SK-N-SH (cell line): ENCODE results near the gene PKN1. TPM values are rescaled to one million over a fixed set of nuclear protein-coding genes. Genes with fewer than 3 reads are reported as not detected.
"Not testable (repeated sequence)": the region's sequence is repeated elsewhere in the genome, so short reads cannot be mapped to it uniquely, and the experiment has no call there.

ENCODE experiments used
- CTCF ChIA-PET: fragments of 300-600, 350-600 bp; formaldehyde crosslinking; extraction: SDS; loops from one replicate; lab custom pipeline; 2021; lab: Yijun Ruan, JAX
- POLR2A ChIA-PET: fragments of 350-600 bp; sonication (Branson Sonifier 250); formaldehyde crosslinking; extraction: SDS; loops from one replicate; lab custom pipeline; 2020; ENCODE audit warnings: antibody characterized with exemption, inconsistent platforms; lab: Yijun Ruan, JAX
- DNase-seq: peaks from one replicate; pipeline ENCODE4 v3.0.0; 2012
- H2AFZ ChIP-seq: fragments of 200-600 bp; sonication (generic); 2 replicates; pipeline ENCODE4 v1.8.1; 2016; ENCODE audit warnings: antibody characterized with exemption, mild to moderate bottlenecking, low read depth
- H3F3A ChIP-seq: fragments of 200-600 bp; sonication (generic); replicated peaks from 2 replicates; pipeline ENCODE3; 2016; ENCODE audit warnings: antibody characterized with exemption, mild to moderate bottlenecking; ENCODE audit not compliant: insufficient read depth
- H3K27ac ChIP-seq, 2 experiments: fragments of 200-500 bp in 1 of 2; fragments of 200-600 bp in 1 of 2; sonication (Bioruptor generic) in 1 of 2; sonication (generic), shearing (Covaris generic) in 1 of 2; 2 replicates each; pipeline versions ENCODE4 v1.5.1 to v1.6.1; 2014 to 2016; ENCODE audit warnings: low read depth in 2 of 2, inconsistent platforms in 1 of 2, low read length in 1 of 2, mild to moderate bottlenecking in 1 of 2, mixed read lengths in 1 of 2
- H3K27me3 ChIP-seq: fragments of 200-600 bp; sonication (generic), shearing (Covaris generic); 2 replicates; pipeline ENCODE4 v1.6.1; 2016; ENCODE audit warnings: mixed run types; ENCODE audit not compliant: insufficient read depth
- H3K36me3 ChIP-seq, 2 experiments: fragments of 200-500 bp in 1 of 2; fragments of 200-600 bp in 1 of 2; sonication (Bioruptor generic) in 1 of 2; sonication (generic) in 1 of 2; replicated peaks in 1 of 2; 2 replicates each; pipeline versions ENCODE3 to v1.5.1; 2014 to 2016; ENCODE audit warnings: low read length in 1 of 2, mild to moderate bottlenecking in 1 of 2; ENCODE audit not compliant: insufficient read depth in 2 of 2, control insufficient read depth in 1 of 2
- H3K4me1 ChIP-seq, 2 experiments: fragments of 200-500 bp in 1 of 2; fragments of 200-600 bp in 1 of 2; sonication (Bioruptor generic) in 1 of 2; sonication (generic), shearing (Covaris generic) in 1 of 2; 2 replicates each; pipeline versions ENCODE4 v1.5.1 to v1.6.1; 2014 to 2016; ENCODE audit warnings: low read depth in 1 of 2, low read length in 1 of 2, mixed run types in 1 of 2; ENCODE audit not compliant: insufficient read depth in 2 of 2, control insufficient read depth in 1 of 2
- H3K4me2 ChIP-seq: fragments of 200-600 bp; sonication (generic), shearing (Covaris generic); 2 replicates; pipeline ENCODE4 v1.6.1; 2017; ENCODE audit warnings: mixed run types
- H3K4me3 ChIP-seq, 2 experiments: fragments of 200-500 bp in 1 of 2; fragments of 200-600 bp in 1 of 2; sonication (Bioruptor generic) in 1 of 2; sonication (generic), shearing (Covaris generic) in 1 of 2; 2 replicates each; pipeline versions ENCODE4 v1.5.1 to v1.8.1; 2014 to 2016; ENCODE audit warnings: low read depth in 2 of 2, inconsistent platforms in 1 of 2, low read length in 1 of 2, mild to moderate bottlenecking in 1 of 2, mixed read lengths in 1 of 2, moderate library complexity in 1 of 2
- H3K79me2 ChIP-seq: fragments of 200-600 bp; sonication (generic); 2 replicates; pipeline ENCODE4 v1.8.1; 2017; ENCODE audit warnings: mild to moderate bottlenecking; ENCODE audit not compliant: insufficient read depth
- H3K9ac ChIP-seq: fragments of 200-600 bp; sonication (generic); 2 replicates; pipeline ENCODE4 v1.6.1; 2017; ENCODE audit warnings: mixed run types
- H3K9me2 ChIP-seq: fragments of 200-600 bp; sonication (generic); 2 replicates; pipeline ENCODE4 v1.6.1; 2017; ENCODE audit warnings: mixed run types
- H3K9me3 ChIP-seq: fragments of 200-600 bp; sonication (generic); 2 replicates; pipeline ENCODE4 v1.6.1; 2017; ENCODE audit warnings: mixed run types, mild to moderate bottlenecking, moderate library complexity
- H4K20me1 ChIP-seq: fragments of 200-600 bp; sonication (generic); 2 replicates; pipeline ENCODE4 v1.6.1; 2017; ENCODE audit warnings: mild to moderate bottlenecking, mixed run types; ENCODE audit not compliant: insufficient read depth
- CHD2 ChIP-seq: fragments of 150-350 bp; IDR thresholded peaks from 2 replicates; pipeline ENCODE4 v1.6.1; 2018; ENCODE audit warnings: low read length; ENCODE audit not compliant: partially characterized antibody
- ELF1 ChIP-seq: IDR thresholded peaks from 2 replicates; pipeline ENCODE4 v1.4.0; 2012
- EP300 ChIP-seq, 2 experiments: IDR thresholded peaks; 2 replicates each; pipeline versions ENCODE4 v1.4.0 to v1.6.1; 2012; ENCODE audit warnings: borderline replicate concordance in 1 of 2, low read depth in 1 of 2, low read length in 1 of 2
- MEF2A ChIP-seq: IDR thresholded peaks from 2 replicates; pipeline ENCODE4 v1.4.0; 2012; ENCODE audit warnings: low read depth, borderline replicate concordance
- NFIC ChIP-seq: IDR thresholded peaks from 2 replicates; pipeline ENCODE4 v1.4.0; 2012; ENCODE audit warnings: borderline replicate concordance
- RFX5 ChIP-seq: IDR thresholded peaks from 2 replicates; pipeline ENCODE4 v1.6.1; 2012; ENCODE audit warnings: mild to moderate bottlenecking, improper control_type of control experiment, low read length
- SIN3A ChIP-seq: IDR thresholded peaks from 2 replicates; pipeline ENCODE4 v1.6.1; 2012; ENCODE audit warnings: low read depth, mild to moderate bottlenecking, low read length, moderate library complexity, borderline replicate concordance
- SMC3 ChIP-seq: IDR thresholded peaks from 2 replicates; pipeline ENCODE4 v1.6.1; 2012; ENCODE audit warnings: low read depth, low read length, improper control_type of control experiment
- TAF1 ChIP-seq: IDR thresholded peaks from 2 replicates; pipeline ENCODE4 v1.6.1; 2012; ENCODE audit warnings: low read depth, mild to moderate bottlenecking, low read length, moderate library complexity, borderline replicate concordance
- WGBS: methylation state at CpG from one replicate; pipeline ENCODE4 v1.1.6; 2017; ENCODE audit warnings: low lambda C conversion rate; 5-methylcytosine and 5-hydroxymethylcytosine counted together
- polyA plus RNA-seq, 3 experiments: library from polyadenylated mRNA; depleted of rRNA; stranded (reverse); fragments of >200 nt; gene quantifications; 2 replicates each; pipeline ENCODE4 v1.2.3, GENCODE V29; 2012
- TF ChIP-seq, protein P1 (sequence below): IDR thresholded peaks from 2 replicates; pipeline ENCODE4 v1.4.0; 2012; ENCODE audit warnings: low read depth
- TF ChIP-seq, protein P2 (sequence below): fragments of 150-350 bp; IDR thresholded peaks from 2 replicates; pipeline ENCODE4 v1.6.1; 2016; ENCODE audit warnings: mild to moderate bottlenecking, low read depth, low read length

PKN1 gene
- polyA plus RNA-seq, 1 of the 3 experiments (the other 2 are of a cell fraction), result 99.6 TPM

DNA sequence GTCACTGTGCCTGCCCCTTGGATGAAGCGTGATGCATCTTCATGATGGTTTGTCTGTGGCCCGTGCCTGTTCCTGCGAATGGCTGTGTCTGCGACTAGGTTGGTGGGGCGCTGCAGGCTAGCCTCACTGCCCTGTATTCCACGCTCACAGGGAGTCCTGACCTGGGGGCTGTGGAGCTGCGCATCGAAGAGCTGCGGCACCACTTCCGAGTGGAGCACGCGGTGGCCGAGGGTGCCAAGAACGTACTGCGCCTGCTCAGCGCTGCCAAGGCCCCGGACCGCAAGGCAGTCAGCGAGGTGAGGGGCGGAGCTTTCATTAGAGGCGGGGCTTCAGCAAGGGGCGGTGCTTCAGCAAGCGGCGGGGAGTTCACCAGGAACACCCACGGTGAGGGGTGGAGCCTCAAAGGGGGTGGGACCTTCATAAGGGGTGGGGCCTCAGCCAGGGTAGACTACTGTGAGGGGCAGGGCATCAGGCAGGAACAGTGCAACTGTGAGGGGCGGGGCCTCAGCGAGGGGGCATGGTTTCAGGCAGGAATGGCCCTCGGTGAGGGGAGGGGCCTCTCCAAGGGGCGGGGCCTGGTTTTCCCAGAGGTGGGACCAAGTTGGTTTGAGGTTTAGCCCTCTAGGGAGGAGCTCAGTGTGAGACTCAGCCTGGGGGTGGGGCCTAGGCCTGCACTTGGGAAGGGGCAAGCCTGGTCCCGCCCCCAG, 17.2 kb downstream of the PKN1 start (continued):
- TF ChIP-seq NFIC, result no peak
- TF ChIP-seq, all 33 proteins: peak for 0

DNA sequence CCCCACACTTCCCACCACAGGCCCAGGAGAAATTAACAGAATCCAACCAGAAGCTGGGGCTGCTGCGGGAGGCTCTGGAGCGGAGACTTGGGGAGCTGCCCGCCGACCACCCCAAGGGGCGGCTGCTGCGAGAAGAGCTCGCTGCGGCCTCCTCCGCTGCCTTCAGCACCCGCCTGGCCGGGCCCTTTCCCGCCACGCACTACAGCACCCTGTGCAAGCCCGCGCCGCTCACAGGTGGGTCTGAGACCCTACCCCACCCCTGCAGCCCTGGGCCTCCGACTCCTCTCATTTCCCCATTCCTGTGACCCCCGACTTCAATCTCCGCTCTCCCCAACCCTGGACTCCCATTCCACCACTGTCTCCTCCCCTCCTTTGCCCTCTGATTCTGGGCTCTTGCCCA, 17.8 kb downstream of the PKN1 start:
- Histone ChIP-seq H3K9ac (no peak overlapping the region), H3K4me2 (no peak overlapping the region), H3K9me2 (no peaks in the 10 kb centered on the region), H3K27ac (no peak overlapping the region), H3K4me1 (no peaks in the 10 kb centered on the region), H3K27me3 (no peaks in the 10 kb centered on the region), H3K4me3 (no peak overlapping the region), H3K79me2 (no peaks in the 10 kb centered on the region), H4K20me1 (no peaks in the 10 kb centered on the region), H3K9me3 (no peaks in the 10 kb centered on the region), H3K36me3 (peaks cover 33 to 34% of the 10 kb centered on the region in 2 experiments), H2AFZ (no peak overlapping the region), H3F3A (peaks cover 8% of the 10 kb centered on the region)
- ChIA-PET POLR2A (no interaction called here), CTCF (interaction anchor here (0.9 to 1.1 kb wide), 2 partner anchors 21 to 45 kb away, joined by 3 to 7 read pairs; no protein-coding TSS in a partner anchor)
- no peak for DNase-seq
- WGBS, result 98% methylated on average over 13 of the region's 19 CpGs
- no peak for TF ChIP-seq ELF1
- no peak for TF ChIP-seq MEF2A
- TF ChIP-seq, protein P1, sequence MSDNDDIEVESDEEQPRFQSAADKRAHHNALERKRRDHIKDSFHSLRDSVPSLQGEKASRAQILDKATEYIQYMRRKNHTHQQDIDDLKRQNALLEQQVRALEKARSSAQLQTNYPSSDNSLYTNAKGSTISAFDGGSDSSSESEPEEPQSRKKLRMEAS, result no peak
- no peak for TF ChIP-seq RFX5
- TF ChIP-seq SMC3, result no peak
- no peak for TF ChIP-seq SIN3A
- TF ChIP-seq CHD2, result no peak
- no peak for TF ChIP-seq TAF1
- TF ChIP-seq, protein P2, sequence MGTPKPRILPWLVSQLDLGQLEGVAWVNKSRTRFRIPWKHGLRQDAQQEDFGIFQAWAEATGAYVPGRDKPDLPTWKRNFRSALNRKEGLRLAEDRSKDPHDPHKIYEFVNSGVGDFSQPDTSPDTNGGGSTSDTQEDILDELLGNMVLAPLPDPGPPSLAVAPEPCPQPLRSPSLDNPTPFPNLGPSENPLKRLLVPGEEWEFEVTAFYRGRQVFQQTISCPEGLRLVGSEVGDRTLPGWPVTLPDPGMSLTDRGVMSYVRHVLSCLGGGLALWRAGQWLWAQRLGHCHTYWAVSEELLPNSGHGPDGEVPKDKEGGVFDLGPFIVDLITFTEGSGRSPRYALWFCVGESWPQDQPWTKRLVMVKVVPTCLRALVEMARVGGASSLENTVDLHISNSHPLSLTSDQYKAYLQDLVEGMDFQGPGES, result no peak
- TF ChIP-seq EP300 (IDR thresholded peaks at IDR 0.05; ENCODE audit: borderline replicate concordance in 1 of 2, low read depth in 1 of 2, low read length in 1 of 2), result no peak
- TF ChIP-seq, all 33 proteins: peak for 0

GRCh38 chr19:14452303-14452702, 19.2 kb downstream of the PKN1 start:
- H3K9me2 ChIP-seq, POLR2A ChIA-PET, H3K4me1 ChIP-seq, H3K79me2 ChIP-seq, H3K9ac ChIP-seq, H3K4me2 ChIP-seq, H3K4me3 ChIP-seq, H3K9me3 ChIP-seq, H3F3A ChIP-seq, H2AFZ ChIP-seq, DNase-seq, H4K20me1 ChIP-seq, H3K27me3 ChIP-seq, H3K27ac ChIP-seq: not testable (repeated sequence)
- H3K36me3 ChIP-seq, result peaks cover 20 to 34% of the 10 kb centered on the region in 2 experiments
- CTCF ChIA-PET, result interaction anchor here (0.8 to 2.4 kb wide), 2 partner anchors 20 to 27 kb away, joined by 3 to 15 read pairs; no protein-coding TSS in a partner anchor
- 93% methylated on average over 3 of the region's 3 CpGs for WGBS
